Caco-2 (cell line): ENCODE data around the gene TPST2. TPM values are rescaled to one million over a fixed set of nuclear protein-coding genes. Genes with fewer than 3 reads are reported as not detected.
A peak's percentile ranks its signal among the peaks of the same experiment; 100 is the strongest.

Source experiments
- BruUV-seq: library from RNA; stranded (reverse); fragments of 400-500 nt; replicated peaks from 2 replicates; lab custom pipeline; 2021; lab: Mats Ljungman, UMichigan
- CTCF ChIA-PET: fragments of 300-600 bp; sonication (Branson Sonifier 250); formaldehyde crosslinking; loops from one replicate; lab custom pipeline; 2022; ENCODE audit warnings: antibody characterized with exemption; lab: Charles Lee
- POLR2A ChIA-PET: fragments of 300-600 bp; sonication (Branson Sonifier 250); formaldehyde crosslinking; loops from one replicate; lab custom pipeline; 2022; ENCODE audit warnings: antibody characterized with exemption; lab: Charles Lee
- DNase-seq, 2 experiments: peaks; one replicate each; pipeline versions ENCODE4 v3.0.0 to v3.0.0-alpha.2; 2020 to 2022
- H3K27me3 ChIP-seq: replicated peaks from 2 replicates; pipeline ENCODE4 v1.6.0; 2011; ENCODE audit warnings: low read length; ENCODE audit not compliant: control insufficient read depth, insufficient read depth
- H3K36me3 ChIP-seq: 2 replicates; pipeline ENCODE4 v1.5.1; 2011; ENCODE audit warnings: low read length; ENCODE audit not compliant: control insufficient read depth, insufficient read depth
- H3K4me1 ChIP-seq: fragments of 250-450 bp; sonication (Bioruptor Pico); 2 replicates; pipeline ENCODE4 v1.5.1; 2020; ENCODE audit warnings: mild to moderate bottlenecking
- H3K4me3 ChIP-seq: 2 replicates; pipeline ENCODE4 v1.5.1; 2011; ENCODE audit warnings: low read depth, mild to moderate bottlenecking, control low read depth, low read length
- H3K9me3 ChIP-seq: fragments of 250-450 bp; sonication (Bioruptor Pico); 2 replicates; pipeline ENCODE4 v1.5.1; 2020; ENCODE audit warnings: mild to moderate bottlenecking, moderate library complexity
- H3K27ac Mint-ChIP-seq: one replicate; pipeline ENCODE4 v1.8.0; 2022; ENCODE audit warnings: mixed read lengths; ENCODE audit not compliant: unreplicated experiment
- H3K27me3 Mint-ChIP-seq: one replicate; pipeline ENCODE4 v1.8.0; 2022; ENCODE audit warnings: mixed read lengths; ENCODE audit not compliant: insufficient read depth, unreplicated experiment
- H3K36me3 Mint-ChIP-seq: one replicate; pipeline ENCODE4 v1.8.0; 2022; ENCODE audit warnings: mild to moderate bottlenecking, mixed read lengths; ENCODE audit not compliant: insufficient read depth, unreplicated experiment
- H3K4me1 Mint-ChIP-seq: one replicate; pipeline ENCODE4 v1.8.0; 2022; ENCODE audit warnings: low read depth, mixed read lengths; ENCODE audit not compliant: unreplicated experiment
- H3K4me3 Mint-ChIP-seq: one replicate; pipeline ENCODE4 v1.8.0; 2022; ENCODE audit warnings: mild to moderate bottlenecking, moderate library complexity, mixed read lengths; ENCODE audit not compliant: unreplicated experiment
- H3K9me3 Mint-ChIP-seq: one replicate; pipeline ENCODE4 v1.8.0; 2022; ENCODE audit warnings: mixed read lengths; ENCODE audit not compliant: unreplicated experiment
- intact Hi-C: fragments of 100-400 bp; cut with micrococcal nuclease; formaldehyde crosslinking; loops from one replicate; pipeline ENCODE4 v1.10.0; 2022; ENCODE audit not compliant: unreplicated experiment
- total RNA-seq: library from RNA; stranded (reverse); gene quantifications from 2 replicates; pipeline ENCODE4 v1.2.3, GENCODE V29; 2022
- TF ChIP-seq, protein P1 (sequence below), 2 experiments: fragments of 200-600 bp in 1 of 2; IDR thresholded peaks; 1 replicate in 1 of 2; 2 replicates in 1 of 2; pipeline versions ENCODE4 v1.5.1 to v1.8.0; 2011 to 2022; ENCODE audit warnings: antibody characterized with exemption in 1 of 2, control low read depth in 1 of 2, inconsistent platforms in 1 of 2, low read depth in 1 of 2, low read length in 1 of 2, mild to moderate bottlenecking in 1 of 2, moderate library complexity in 1 of 2; ENCODE audit not compliant: insufficient read depth in 1 of 2, severe bottlenecking in 1 of 2, unreplicated experiment in 1 of 2

The TPST2 gene
- total RNA-seq, 1 experiment from 2014 or later = 9.5 TPM

DNA sequence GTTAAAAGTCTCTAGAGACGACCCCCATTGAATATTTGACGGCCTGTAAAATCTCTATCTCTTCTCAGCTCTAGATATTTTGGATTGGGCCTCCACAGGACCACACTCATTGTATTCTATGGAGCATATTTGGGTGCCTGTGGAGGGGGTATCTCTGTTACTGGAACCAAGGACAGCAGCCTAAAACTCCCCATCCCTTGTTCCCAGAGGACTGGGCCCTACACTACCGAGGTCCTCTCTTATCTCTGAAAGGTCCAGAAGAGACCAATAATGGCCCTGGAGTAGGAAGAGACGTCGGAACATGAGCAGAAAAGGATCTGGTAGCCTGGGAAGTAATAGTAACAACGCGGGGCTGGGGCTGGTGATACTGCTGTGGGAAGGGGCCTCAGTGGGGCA is 106.9 kb downstream of the TPST2 start:
- POLR2A ChIA-PET = interaction anchor here (0.7 to 1.7 kb wide), 5 partner anchors 12 to 1436 kb away, joined by 3 to 13 read pairs (median 4); partner anchors contain the start of genes PITPNB and TFIP11
- Histone ChIP-seq H3K4me1 (peaks cover 12% of the 10 kb centered on the region; the same call in 1 of the 2 replicates), H3K36me3 (peaks cover 1% of the 10 kb centered on the region), H3K4me3 (peak overlapping the region; percentile 82), H3K27me3 (no peaks in the 10 kb centered on the region), H3K9me3 (no peaks in the 10 kb centered on the region)
- Mint-ChIP-seq H3K9me3 (no peaks in the 10 kb centered on the region), H3K27ac (peak overlapping the region; percentile 96), H3K36me3 (peaks cover 25% of the 10 kb centered on the region), H3K4me3 (peak overlapping the region; percentile 98), H3K4me1 (peaks cover 30% of the 10 kb centered on the region), H3K27me3 (no peaks in the 10 kb centered on the region)
- no TSS peak for BruUV-seq
- no peak for DNase-seq
- TF ChIP-seq, protein P1, sequence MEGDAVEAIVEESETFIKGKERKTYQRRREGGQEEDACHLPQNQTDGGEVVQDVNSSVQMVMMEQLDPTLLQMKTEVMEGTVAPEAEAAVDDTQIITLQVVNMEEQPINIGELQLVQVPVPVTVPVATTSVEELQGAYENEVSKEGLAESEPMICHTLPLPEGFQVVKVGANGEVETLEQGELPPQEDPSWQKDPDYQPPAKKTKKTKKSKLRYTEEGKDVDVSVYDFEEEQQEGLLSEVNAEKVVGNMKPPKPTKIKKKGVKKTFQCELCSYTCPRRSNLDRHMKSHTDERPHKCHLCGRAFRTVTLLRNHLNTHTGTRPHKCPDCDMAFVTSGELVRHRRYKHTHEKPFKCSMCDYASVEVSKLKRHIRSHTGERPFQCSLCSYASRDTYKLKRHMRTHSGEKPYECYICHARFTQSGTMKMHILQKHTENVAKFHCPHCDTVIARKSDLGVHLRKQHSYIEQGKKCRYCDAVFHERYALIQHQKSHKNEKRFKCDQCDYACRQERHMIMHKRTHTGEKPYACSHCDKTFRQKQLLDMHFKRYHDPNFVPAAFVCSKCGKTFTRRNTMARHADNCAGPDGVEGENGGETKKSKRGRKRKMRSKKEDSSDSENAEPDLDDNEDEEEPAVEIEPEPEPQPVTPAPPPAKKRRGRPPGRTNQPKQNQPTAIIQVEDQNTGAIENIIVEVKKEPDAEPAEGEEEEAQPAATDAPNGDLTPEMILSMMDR (IDR thresholded peaks at IDR 0.05; ENCODE audit: insufficient read depth in 1 of 2, low read depth in 1 of 2, low read length in 1 of 2, severe bottlenecking in 1 of 2, unreplicated experiment in 1 of 2) = no peak
- intact Hi-C loops = no loop called here
- CTCF ChIA-PET = interaction anchor here (0.7 to 1.3 kb wide), 2 partner anchors 19 to 118 kb away, joined by 3 to 6 read pairs; no protein-coding TSS in a partner anchor

DNA sequence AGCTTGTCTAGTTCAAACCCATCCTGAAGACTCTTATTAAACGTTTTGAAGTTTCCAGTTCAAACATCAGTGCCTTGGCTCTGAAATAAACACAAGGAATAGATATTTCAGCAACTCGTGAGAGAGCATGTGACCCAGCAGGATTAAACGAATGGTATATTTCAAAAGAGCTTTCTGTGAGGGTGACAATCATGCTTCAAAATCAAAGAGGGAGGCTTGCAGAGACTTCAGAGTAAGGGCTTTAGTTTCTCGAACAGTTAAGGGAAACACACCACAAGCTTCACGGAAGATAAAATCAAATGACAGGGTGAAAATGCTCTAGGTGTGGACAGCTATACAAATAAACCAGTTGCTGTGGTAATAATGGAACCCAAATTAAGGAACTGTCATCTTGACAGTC is 107.8 kb downstream of the TPST2 start:
- Mint-ChIP-seq H3K4me1 (peaks cover 30% of the 10 kb centered on the region), H3K27ac (peak overlapping the region; percentile 96), H3K4me3 (peak overlapping the region; percentile 98), H3K27me3 (no peaks in the 10 kb centered on the region), H3K9me3 (no peaks in the 10 kb centered on the region), H3K36me3 (peaks cover 30% of the 10 kb centered on the region)
- H3K4me3 ChIP-seq = no peak overlapping the region
- POLR2A ChIA-PET = no interaction called here
- peaks cover 1% of the 10 kb centered on the region for H3K36me3 ChIP-seq
- no TSS peak for BruUV-seq
- TF ChIP-seq, protein P1 (IDR thresholded peaks at IDR 0.05; ENCODE audit: insufficient read depth in 1 of 2, low read depth in 1 of 2, low read length in 1 of 2, severe bottlenecking in 1 of 2, unreplicated experiment in 1 of 2) = no peak
- H3K27me3 ChIP-seq = no peaks in the 10 kb centered on the region
- intact Hi-C loops = no loop called here
- peaks cover 12% of the 10 kb centered on the region; the same call in 1 of the 2 replicates for H3K4me1 ChIP-seq
- no peak for DNase-seq
- no peaks in the 10 kb centered on the region for H3K9me3 ChIP-seq
- CTCF ChIA-PET = no interaction called here

DNA sequence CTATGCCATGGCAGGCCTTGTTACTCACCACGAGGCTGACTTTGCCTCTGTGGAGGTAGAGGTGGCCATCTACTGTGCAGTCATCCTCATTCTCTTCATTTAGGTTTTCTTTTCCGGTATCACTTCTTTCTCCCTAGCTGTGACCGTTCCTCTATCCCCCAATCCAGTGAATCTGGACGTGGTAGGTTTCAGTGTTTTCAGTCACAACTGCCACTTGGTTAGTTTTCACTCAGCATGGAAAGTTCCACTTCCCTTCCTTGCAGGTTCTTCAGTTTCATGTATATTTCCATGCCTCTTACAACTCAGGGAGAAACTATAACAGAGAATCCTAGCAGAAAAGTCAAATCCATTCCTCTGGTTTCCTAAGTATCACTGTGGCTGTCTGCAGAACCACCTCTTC is 108.2 kb downstream of the TPST2 start:
- Histone ChIP-seq H3K4me3 (no peak overlapping the region), H3K36me3 (peaks cover 2% of the 10 kb centered on the region), H3K9me3 (no peaks in the 10 kb centered on the region), H3K4me1 (peaks cover 12% of the 10 kb centered on the region; the same call in 1 of the 2 replicates), H3K27me3 (no peaks in the 10 kb centered on the region)
- TF ChIP-seq, protein P1 (IDR thresholded peaks at IDR 0.05; ENCODE audit: insufficient read depth in 1 of 2, low read depth in 1 of 2, low read length in 1 of 2, severe bottlenecking in 1 of 2, unreplicated experiment in 1 of 2) = no peak
- DNase-seq = no peak
- intact Hi-C loops = no loop called here
- CTCF ChIA-PET = no interaction called here
- BruUV-seq = no TSS peak
- H3K27me3 Mint-ChIP-seq = no peaks in the 10 kb centered on the region
- peaks cover 35% of the 10 kb centered on the region for H3K36me3 Mint-ChIP-seq
- H3K9me3 Mint-ChIP-seq = no peaks in the 10 kb centered on the region
- POLR2A ChIA-PET = no interaction called here
- peaks cover 30% of the 10 kb centered on the region for H3K4me1 Mint-ChIP-seq
- peak overlapping the region; percentile 98 for H3K4me3 Mint-ChIP-seq
- H3K27ac Mint-ChIP-seq = no peak overlapping the region
